H1 (cell line): Measurements from ENCODE around the gene TCHH.

Experiments used
- CBX5 ChIP-seq: fragments of 300-800, 300-1000 bp; sonication (generic); IDR thresholded peaks from 2 replicates; pipeline ENCODE4 v1.7.1; 2016; ENCODE audit warnings: antibody characterized with exemption, low read length, low read depth
- CTCF ChIP-seq, 3 experiments: IDR thresholded peaks; 1 replicate in 2 of 3; 2 replicates in 1 of 3; pipeline versions ENCODE4 v1.5.1 to v1.6.1; 2011; ENCODE audit warnings: low read length in 3 of 3, mild to moderate bottlenecking in 3 of 3, inconsistent platforms in 2 of 3, low read depth in 1 of 3, moderate library complexity in 1 of 3; ENCODE audit not compliant: insufficient read depth in 1 of 3; ENCODE audit errors: control extremely low read depth in 1 of 3
- EZH2 ChIP-seq: fragments of 200-600 bp; sonication (generic); IDR thresholded peaks from 2 replicates; pipeline ENCODE4 v1.7.1; 2012; ENCODE audit warnings: low read depth, mild to moderate bottlenecking, moderate library complexity, low read length, inconsistent platforms; ENCODE audit not compliant: severe bottlenecking
- FOSL1 ChIP-seq: IDR thresholded peaks from 2 replicates; pipeline ENCODE4 v1.6.1; 2011; ENCODE audit warnings: mild to moderate bottlenecking, low read depth, low read length, moderate library complexity; ENCODE audit not compliant: insufficient read depth
- GTF2F1 ChIP-seq: IDR thresholded peaks from 2 replicates; pipeline ENCODE4 v1.6.1; 2012; ENCODE audit warnings: low read depth, low read length, improper control_type of control experiment, borderline replicate concordance
- JUND ChIP-seq: IDR thresholded peaks from 2 replicates; pipeline ENCODE4 v1.6.1; 2011; ENCODE audit warnings: mild to moderate bottlenecking, improper control_type of control experiment, low read length
- MAX ChIP-seq: IDR thresholded peaks from 2 replicates; pipeline ENCODE4 v1.6.1; 2012; ENCODE audit warnings: inconsistent platforms
- POLR2A ChIP-seq, 2 experiments: IDR thresholded peaks; 1 replicate in 1 of 2; 2 replicates in 1 of 2; pipeline ENCODE4 v1.6.1; 2011; ENCODE audit warnings: low read depth in 2 of 2, low read length in 2 of 2, mild to moderate bottlenecking in 2 of 2; ENCODE audit errors: control extremely low read depth in 1 of 2
- POLR2AphosphoS5 ChIP-seq: IDR thresholded peaks from 2 replicates; pipeline ENCODE4 v1.6.1; 2011; ENCODE audit warnings: low read depth, low read length
- RAD21 ChIP-seq, 2 experiments: IDR thresholded peaks in 1 of 2; conservative IDR thresholded peaks in 1 of 2; 2 replicates each; pipeline ENCODE4 v1.6.1; 2011; ENCODE audit warnings: low read depth in 2 of 2, low read length in 2 of 2, improper control_type of control experiment in 1 of 2, inconsistent platforms in 1 of 2, mild to moderate bottlenecking in 1 of 2, moderate library complexity in 1 of 2
- SAP30 ChIP-seq: fragments of 300-600 bp; sonication (generic); IDR thresholded peaks from 2 replicates; pipeline ENCODE4 v1.7.1; 2012; ENCODE audit warnings: low read length, moderate library complexity, mild to moderate bottlenecking, inconsistent platforms; ENCODE audit not compliant: insufficient read depth, insufficient replicate concordance
- TAF1 ChIP-seq: IDR thresholded peaks from 2 replicates; pipeline ENCODE4 v1.6.1; 2011; ENCODE audit warnings: mild to moderate bottlenecking, low read depth, low read length
- TCF12 ChIP-seq: IDR thresholded peaks from 2 replicates; pipeline ENCODE4 v1.6.1; 2011; ENCODE audit warnings: low read depth, mild to moderate bottlenecking, low read length
- YY1 ChIP-seq: IDR thresholded peaks from 2 replicates; pipeline ENCODE4 v1.6.1; 2011; ENCODE audit warnings: low read depth, mild to moderate bottlenecking, low read length

- TF ChIP-seq TCF12 (no peak), GTF2F1 (no peak), RAD21 (IDR thresholded peaks at IDR 0.05 in 1 of 2, conservative IDR thresholded peaks at IDR 0.05 in 1 of 2; ENCODE audit: low read depth in 2 of 2, low read length in 2 of 2) (no peak), CBX5 (no peak), MAX (no peak), JUND (no peak), SAP30 (no peak), POLR2A (IDR thresholded peaks at IDR 0.05; ENCODE audit: control extremely low read depth in 1 of 2, low read depth in 2 of 2, low read length in 2 of 2) (no peak), TAF1 (no peak), EZH2 (no peak), POLR2AphosphoS5 (no peak), CTCF (IDR thresholded peaks at IDR 0.05; ENCODE audit: control extremely low read depth in 1 of 3, insufficient read depth in 1 of 3, low read depth in 1 of 3, low read length in 3 of 3) (no peak), FOSL1 (no peak), YY1 (no peak)
Observed at GRCh38 chr1:152162792-152163463, 47.7 kb upstream of the TCHH start.
